Measurements from ENCODE around the gene PDE6C.

DNA sequence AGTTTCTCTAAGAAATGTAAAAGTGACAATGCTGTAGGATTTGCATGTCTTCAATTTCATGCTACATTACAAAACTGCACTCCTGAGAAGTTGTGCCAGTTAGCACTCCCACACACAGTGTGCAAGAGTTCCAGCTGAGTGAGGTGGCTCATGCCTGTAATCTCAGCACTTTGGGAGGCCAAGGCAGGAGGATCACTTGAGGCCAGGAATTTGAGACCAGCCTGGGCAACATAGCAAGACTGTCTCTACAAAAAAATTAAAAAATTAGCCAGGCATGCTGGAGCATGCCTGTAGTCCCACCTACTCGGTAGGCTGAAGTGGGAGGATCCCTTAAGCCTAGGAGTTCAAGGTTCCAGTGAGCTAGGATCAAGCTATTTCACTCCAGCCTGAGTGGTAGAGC lies 45.4 kb downstream of the PDE6C start:
- no peak for TF ChIP-seq CTCF (IDR thresholded peaks at IDR 0.05)
- TF ChIP-seq POLR2A (IDR thresholded peaks at IDR 0.05) = no peak
- no peak for TF ChIP-seq EP300 (IDR thresholded peaks at IDR 0.05; ENCODE audit: low read depth)

Data from transverse colon (tissue), 3 donors.